ENCODE measurements around the gene TMEM141.

GRCh38 chr9:136756836-136757235, 34.3 kb upstream of the TMEM141 start:
- TF ChIP-seq CTCF (IDR thresholded peaks at IDR 0.05 in 4 of 5, conservative IDR thresholded peaks at IDR 0.05 in 1 of 5) (no peak), POLR2A (IDR thresholded peaks at IDR 0.05) (no peak)
